OCI-LY1 (cell line): ENCODE data around the gene CENPU.
A peak's percentile ranks its signal among the peaks of the same experiment; 100 is the strongest.

ENCODE experiments used
- H2AFZ ChIP-seq: fragments of 200-600 bp; sonication (generic), shearing (Covaris generic); 2 replicates; pipeline ENCODE4 v1.6.0; 2014; ENCODE audit warnings: antibody characterized with exemption, mild to moderate bottlenecking, low read length
- H3F3A ChIP-seq: fragments of 200-600 bp; sonication (generic), shearing (Covaris generic); 2 replicates; pipeline ENCODE4 v1.6.0; 2014; ENCODE audit warnings: mild to moderate bottlenecking, antibody characterized with exemption, low read length, moderate library complexity; ENCODE audit not compliant: insufficient read depth
- H3K27ac ChIP-seq: fragments of 200-600 bp; sonication (generic); 2 replicates; pipeline ENCODE4 v1.5.1; 2014; ENCODE audit warnings: low read length, mixed run types, mild to moderate bottlenecking, low read depth; ENCODE audit not compliant: poor library complexity, severe bottlenecking
- H3K27me3 ChIP-seq: fragments of 200-600 bp; sonication (generic); 2 replicates; pipeline ENCODE4 v1.6.0; 2014; ENCODE audit warnings: antibody characterized with exemption, mild to moderate bottlenecking, low read length, moderate library complexity; ENCODE audit not compliant: insufficient read depth
- H3K36me3 ChIP-seq: fragments of 200-600 bp; sonication (generic); 2 replicates; pipeline ENCODE4 v1.6.1; 2014; ENCODE audit warnings: mild to moderate bottlenecking, antibody characterized with exemption, low read length, moderate library complexity, mixed read lengths; ENCODE audit not compliant: insufficient read depth
- H3K4me1 ChIP-seq: fragments of 200-600 bp; sonication (generic); 2 replicates; pipeline ENCODE4 v1.5.1; 2014; ENCODE audit warnings: mild to moderate bottlenecking, low read length, moderate library complexity; ENCODE audit not compliant: insufficient read depth, severe bottlenecking
- H3K4me2 ChIP-seq: fragments of 200-600 bp; sonication (generic), shearing (Covaris generic); 2 replicates; pipeline ENCODE4 v1.6.1; 2014; ENCODE audit warnings: low read length
- H3K4me3 ChIP-seq: fragments of 200-600 bp; sonication (generic); 2 replicates; pipeline ENCODE4 v1.5.1; 2014; ENCODE audit warnings: low read length, low read depth, mild to moderate bottlenecking, mixed read lengths; ENCODE audit not compliant: poor library complexity, severe bottlenecking
- H3K79me2 ChIP-seq: fragments of 200-600 bp; shearing (Covaris generic); 2 replicates; pipeline ENCODE4 v1.6.1; 2016; ENCODE audit warnings: mixed run types, low read length, mixed read lengths; ENCODE audit not compliant: insufficient read depth
- H3K9ac ChIP-seq: fragments of 200-600 bp; sonication (generic), shearing (Covaris generic); 2 replicates; pipeline ENCODE4 v1.6.1; 2014; ENCODE audit warnings: mild to moderate bottlenecking, low read length, mixed read lengths
- H3K9me2 ChIP-seq: fragments of 200-600 bp; sonication (generic), shearing (Covaris generic); 2 replicates; pipeline ENCODE4 v1.6.1; 2014; ENCODE audit warnings: low read depth, mild to moderate bottlenecking, low read length, mixed read lengths
- H3K9me3 ChIP-seq: fragments of 200-600 bp; shearing (Covaris generic); 2 replicates; pipeline ENCODE4 v1.6.1; 2014; ENCODE audit warnings: low read length, mixed read lengths
- H4K20me1 ChIP-seq: fragments of 200-600 bp; sonication (generic), shearing (Covaris generic); 2 replicates; pipeline ENCODE4 v1.6.0; 2016; ENCODE audit warnings: mild to moderate bottlenecking, low read length; ENCODE audit not compliant: insufficient read depth
- EZH2 ChIP-seq: fragments of 200-600 bp; sonication (generic), shearing (Covaris generic); IDR thresholded peaks from 2 replicates; pipeline ENCODE4 v1.8.0; 2017; ENCODE audit warnings: borderline replicate concordance, mixed run types, mild to moderate bottlenecking, antibody characterized with exemption, low read length, moderate library complexity, mixed read lengths
- TF ChIP-seq, protein P1 (sequence below): fragments of 200-600 bp; sonication (generic), shearing (Covaris generic); IDR thresholded peaks from 2 replicates; pipeline ENCODE4 v1.5.1; 2017; ENCODE audit warnings: mild to moderate bottlenecking, antibody characterized with exemption, low read length, moderate library complexity, mixed read lengths

CENPU gene

GRCh38 chr4:184651899-184652298 lies 82.0 kb downstream of the CENPU start:
- H3K9ac ChIP-seq, result no peak overlapping the region
- H3K4me3 ChIP-seq, result no peak overlapping the region
- H3K36me3 ChIP-seq, result peaks cover 10% of the 10 kb centered on the region
- H3K9me2 ChIP-seq, result no peaks in the 10 kb centered on the region
- no peaks in the 10 kb centered on the region for H3K27me3 ChIP-seq
- H3K9me3 ChIP-seq, result no peaks in the 10 kb centered on the region
- peaks cover 23% of the 10 kb centered on the region for H3K4me1 ChIP-seq
- H3K79me2 ChIP-seq, result peaks cover 18% of the 10 kb centered on the region
- H3K4me2 ChIP-seq, result no peak overlapping the region
- no peaks in the 10 kb centered on the region for H4K20me1 ChIP-seq
- no peak for TF ChIP-seq EZH2
- TF ChIP-seq, protein P1, sequence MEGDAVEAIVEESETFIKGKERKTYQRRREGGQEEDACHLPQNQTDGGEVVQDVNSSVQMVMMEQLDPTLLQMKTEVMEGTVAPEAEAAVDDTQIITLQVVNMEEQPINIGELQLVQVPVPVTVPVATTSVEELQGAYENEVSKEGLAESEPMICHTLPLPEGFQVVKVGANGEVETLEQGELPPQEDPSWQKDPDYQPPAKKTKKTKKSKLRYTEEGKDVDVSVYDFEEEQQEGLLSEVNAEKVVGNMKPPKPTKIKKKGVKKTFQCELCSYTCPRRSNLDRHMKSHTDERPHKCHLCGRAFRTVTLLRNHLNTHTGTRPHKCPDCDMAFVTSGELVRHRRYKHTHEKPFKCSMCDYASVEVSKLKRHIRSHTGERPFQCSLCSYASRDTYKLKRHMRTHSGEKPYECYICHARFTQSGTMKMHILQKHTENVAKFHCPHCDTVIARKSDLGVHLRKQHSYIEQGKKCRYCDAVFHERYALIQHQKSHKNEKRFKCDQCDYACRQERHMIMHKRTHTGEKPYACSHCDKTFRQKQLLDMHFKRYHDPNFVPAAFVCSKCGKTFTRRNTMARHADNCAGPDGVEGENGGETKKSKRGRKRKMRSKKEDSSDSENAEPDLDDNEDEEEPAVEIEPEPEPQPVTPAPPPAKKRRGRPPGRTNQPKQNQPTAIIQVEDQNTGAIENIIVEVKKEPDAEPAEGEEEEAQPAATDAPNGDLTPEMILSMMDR, result no peak
- H2AFZ ChIP-seq, result no peak overlapping the region
- H3K27ac ChIP-seq, result no peak overlapping the region
- no peaks in the 10 kb centered on the region for H3F3A ChIP-seq

DNA sequence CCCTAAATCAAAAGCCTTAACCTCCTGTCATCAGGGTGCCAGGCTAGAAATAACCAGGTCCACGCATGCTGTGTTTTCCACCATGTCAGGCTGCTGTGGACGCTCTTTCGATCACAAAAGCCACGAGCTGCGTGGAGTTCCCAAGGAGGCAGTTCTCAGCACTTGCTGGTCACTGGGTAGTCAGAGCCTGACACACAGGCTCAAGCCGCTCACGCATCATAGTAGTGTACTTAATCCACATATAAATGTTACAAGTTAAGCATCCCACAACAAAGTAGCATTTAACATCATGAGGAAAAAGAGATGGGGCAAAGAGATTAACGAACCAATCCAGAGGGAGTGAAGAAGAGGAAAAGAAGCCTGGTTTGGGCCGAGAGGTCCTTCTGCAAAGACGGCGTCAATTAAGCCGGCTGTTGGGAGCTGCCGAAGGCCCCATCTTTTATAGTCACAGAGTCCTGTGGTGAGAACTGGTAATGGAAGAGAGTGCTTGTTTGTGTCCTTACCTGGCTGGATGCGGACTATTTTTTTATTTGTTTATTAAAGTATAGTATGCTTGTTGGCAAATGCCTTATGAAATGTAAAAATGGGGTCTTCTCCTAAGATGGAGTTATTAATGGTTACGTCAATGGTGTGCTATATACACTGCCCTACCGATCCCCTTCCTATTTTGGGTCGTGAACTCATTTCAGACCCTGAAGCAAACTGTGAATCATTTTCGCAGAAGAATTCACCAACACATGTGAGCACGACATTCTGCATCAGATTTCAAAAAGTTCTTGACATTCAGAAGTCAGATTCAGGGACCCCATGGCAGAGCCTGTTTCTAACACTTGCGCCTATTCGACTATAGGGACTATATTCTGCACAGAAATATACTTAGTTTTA lies 83.7 kb downstream of the CENPU start:
- Histone ChIP-seq H3K36me3 (peaks cover 20% of the 10 kb centered on the region), H3K9me2 (no peaks in the 10 kb centered on the region), H3K9me3 (no peaks in the 10 kb centered on the region), H3K27ac (peak overlapping the region; percentile 68), H3K4me1 (peaks cover 40% of the 10 kb centered on the region), H4K20me1 (no peaks in the 10 kb centered on the region), H3K79me2 (peaks cover 35% of the 10 kb centered on the region), H3K4me3 (peak overlapping the region; percentile 84), H3K9ac (peak overlapping the region; percentile 95), H3K4me2 (peak overlapping the region; percentile 99), H3K27me3 (no peaks in the 10 kb centered on the region), H3F3A (no peaks in the 10 kb centered on the region), H2AFZ (no peak overlapping the region)
- TF ChIP-seq EZH2, result no peak
- TF ChIP-seq, protein P1, result no peak

DNA sequence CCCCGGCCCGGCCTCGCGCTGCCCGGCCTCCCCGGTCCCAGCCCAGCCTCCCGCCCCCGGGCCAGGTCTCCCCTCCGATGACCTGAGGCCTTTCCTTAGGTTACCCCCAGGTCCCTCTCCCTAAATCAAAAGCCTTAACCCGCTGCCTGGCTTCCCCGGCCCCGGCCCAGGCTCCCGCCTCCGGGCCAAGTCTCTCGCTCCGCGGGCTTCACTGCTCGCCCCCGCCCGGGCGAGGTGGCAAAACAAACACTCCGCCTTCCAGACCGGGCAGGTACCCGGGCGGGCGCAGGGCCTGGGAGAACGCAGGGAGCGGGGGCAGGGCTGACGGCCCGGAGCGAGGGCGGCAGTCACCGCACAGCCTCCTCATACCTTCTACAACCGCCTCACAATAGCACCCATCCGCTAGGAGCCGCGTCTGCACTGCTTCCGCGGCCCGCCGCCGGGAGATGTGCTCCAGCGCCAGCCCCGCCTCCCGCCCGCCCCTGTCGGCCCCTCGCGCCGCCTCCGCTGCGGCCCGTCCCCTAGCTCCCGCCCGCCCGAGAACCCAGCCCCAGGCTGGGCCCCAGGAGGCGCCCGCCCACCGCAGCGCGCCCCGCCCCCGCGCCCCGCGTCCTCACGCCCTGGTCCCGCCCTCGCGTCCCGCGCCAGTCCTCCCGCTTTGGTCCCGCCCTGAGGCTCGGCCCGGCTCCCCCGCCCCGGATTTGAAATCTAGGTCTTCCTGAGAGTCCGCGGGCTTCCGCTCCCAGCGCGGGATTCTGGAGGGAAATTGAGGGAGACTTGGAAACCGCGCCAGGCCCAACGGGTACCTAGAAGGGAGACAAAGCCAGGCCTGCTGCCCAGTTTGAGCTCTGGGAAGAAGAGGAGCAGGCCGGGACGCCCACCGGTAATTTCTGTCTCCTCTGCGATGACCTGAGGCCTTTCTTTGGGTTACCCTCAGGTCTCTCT lies 84.6 kb downstream of the CENPU start, which contains the start of the genes CASP3 and PRIMPOL:
Gene CASP3 (minus strand): TSS at position 422 of the 945 bp plus-strand sequence. CDS start 10,994 bp downstream, outside the sequence.
Gene PRIMPOL (plus strand): TSS at position 713 of the 945 bp plus-strand sequence. CDS start 7,403 bp downstream, outside the sequence.
- no peak within 1 kb of the TSS for H2AFZ ChIP-seq

More for the DNA sequence above, 84.6 kb downstream of the CENPU start, which contains the start of the genes CASP3 and PRIMPOL:
- Histone ChIP-seq H3K4me2 (peak within 1 kb of the TSS; percentile 99), H3K79me2 (peaks cover 42% of the 10 kb centered on the region), H3K27ac (peak within 1 kb of the TSS; percentile 71), H3K9me2 (no peaks in the 10 kb centered on the region), H3K9ac (peak within 1 kb of the TSS; percentile 98), H4K20me1 (no peaks in the 10 kb centered on the region), H3K9me3 (no peaks in the 10 kb centered on the region), H3F3A (no peaks in the 10 kb centered on the region), H3K4me3 (peak within 1 kb of the TSS; percentile 84), H3K4me1 (peaks cover 44% of the 10 kb centered on the region), H3K27me3 (no peaks in the 10 kb centered on the region), H3K36me3 (peaks cover 27% of the 10 kb centered on the region)
- TF ChIP-seq, protein P1, result no peak
- no peak for TF ChIP-seq EZH2
